H1 (cell line): ENCODE measurements around the gene PTP4A1.

ENCODE experiments used
- CREB1 ChIP-seq: IDR thresholded peaks from 2 replicates; pipeline ENCODE4 v1.6.1; 2012; ENCODE audit warnings: inconsistent platforms
- CTBP2 ChIP-seq: IDR thresholded peaks from 2 replicates; pipeline ENCODE4 v1.7.0; 2011; ENCODE audit warnings: borderline replicate concordance, mild to moderate bottlenecking, moderate library complexity, mixed read lengths, low read length; ENCODE audit not compliant: insufficient read depth, insufficient read length
- EP300 ChIP-seq, 2 experiments: IDR thresholded peaks; 1 replicate in 1 of 2; 2 replicates in 1 of 2; pipeline ENCODE4 v1.6.1; 2011 to 2012; ENCODE audit warnings: low read depth in 2 of 2, low read length in 2 of 2, mild to moderate bottlenecking in 2 of 2, borderline replicate concordance in 1 of 2, inconsistent platforms in 1 of 2, moderate library complexity in 1 of 2
- HDAC6 ChIP-seq: IDR thresholded peaks from one replicate; pipeline ENCODE4 v1.7.1; 2012; ENCODE audit warnings: low read depth, mild to moderate bottlenecking, inconsistent platforms, low read length, moderate library complexity
- MAX ChIP-seq: IDR thresholded peaks from 2 replicates; pipeline ENCODE4 v1.6.1; 2012; ENCODE audit warnings: inconsistent platforms
- NRF1 ChIP-seq: IDR thresholded peaks from 2 replicates; pipeline ENCODE4 v1.6.1; 2011; ENCODE audit warnings: mild to moderate bottlenecking, low read depth, low read length, improper control_type of control experiment
- POLR2A ChIP-seq, 2 experiments: IDR thresholded peaks; 1 replicate in 1 of 2; 2 replicates in 1 of 2; pipeline ENCODE4 v1.6.1; 2011; ENCODE audit warnings: low read depth in 2 of 2, low read length in 2 of 2, mild to moderate bottlenecking in 2 of 2; ENCODE audit errors: control extremely low read depth in 1 of 2
- POLR2AphosphoS5 ChIP-seq: IDR thresholded peaks from 2 replicates; pipeline ENCODE4 v1.6.1; 2011; ENCODE audit warnings: low read depth, low read length
- RFX5 ChIP-seq: IDR thresholded peaks from 2 replicates; pipeline ENCODE4 v1.6.1; 2011; ENCODE audit warnings: low read depth, low read length, improper control_type of control experiment, borderline replicate concordance
- SUZ12 ChIP-seq: fragments of 200-600 bp; sonication (generic); IDR thresholded peaks from 2 replicates; pipeline ENCODE4 v1.6.1; 2012; ENCODE audit warnings: mild to moderate bottlenecking, inconsistent platforms, low read length, moderate library complexity, mixed read lengths
- TF ChIP-seq, protein P1 (sequence below), 3 experiments: IDR thresholded peaks; 1 replicate in 2 of 3; 2 replicates in 1 of 3; pipeline versions ENCODE4 v1.5.1 to v1.6.1; 2011; ENCODE audit warnings: low read length in 3 of 3, mild to moderate bottlenecking in 3 of 3, inconsistent platforms in 2 of 3, low read depth in 1 of 3, moderate library complexity in 1 of 3; ENCODE audit not compliant: insufficient read depth in 1 of 3; ENCODE audit errors: control extremely low read depth in 1 of 3

DNA sequence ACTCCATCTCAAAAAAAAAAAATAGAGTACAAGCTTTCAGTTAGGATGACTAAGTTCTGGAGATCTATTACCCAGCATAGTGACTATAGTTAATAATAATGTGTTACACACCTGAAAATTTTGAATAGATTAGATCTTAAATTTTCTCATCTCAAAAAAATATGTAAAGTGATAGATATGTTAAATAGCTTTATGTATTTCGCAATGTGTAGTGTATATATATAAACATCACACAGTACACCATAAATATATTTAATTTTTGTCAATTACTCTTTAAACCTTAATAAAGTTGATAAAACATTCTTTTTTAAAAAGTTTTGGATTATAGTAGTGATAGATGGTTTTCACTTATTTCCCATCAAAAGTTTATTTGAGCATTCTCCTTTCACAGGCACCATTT, 25.6 kb upstream of the PTP4A1 start:
- no peak for TF ChIP-seq POLR2A (IDR thresholded peaks at IDR 0.05; ENCODE audit: control extremely low read depth in 1 of 2, low read depth in 2 of 2, low read length in 2 of 2)
- no peak for TF ChIP-seq EP300 (IDR thresholded peaks at IDR 0.05; ENCODE audit: borderline replicate concordance in 1 of 2, low read depth in 2 of 2, low read length in 2 of 2)
- TF ChIP-seq, protein P1, sequence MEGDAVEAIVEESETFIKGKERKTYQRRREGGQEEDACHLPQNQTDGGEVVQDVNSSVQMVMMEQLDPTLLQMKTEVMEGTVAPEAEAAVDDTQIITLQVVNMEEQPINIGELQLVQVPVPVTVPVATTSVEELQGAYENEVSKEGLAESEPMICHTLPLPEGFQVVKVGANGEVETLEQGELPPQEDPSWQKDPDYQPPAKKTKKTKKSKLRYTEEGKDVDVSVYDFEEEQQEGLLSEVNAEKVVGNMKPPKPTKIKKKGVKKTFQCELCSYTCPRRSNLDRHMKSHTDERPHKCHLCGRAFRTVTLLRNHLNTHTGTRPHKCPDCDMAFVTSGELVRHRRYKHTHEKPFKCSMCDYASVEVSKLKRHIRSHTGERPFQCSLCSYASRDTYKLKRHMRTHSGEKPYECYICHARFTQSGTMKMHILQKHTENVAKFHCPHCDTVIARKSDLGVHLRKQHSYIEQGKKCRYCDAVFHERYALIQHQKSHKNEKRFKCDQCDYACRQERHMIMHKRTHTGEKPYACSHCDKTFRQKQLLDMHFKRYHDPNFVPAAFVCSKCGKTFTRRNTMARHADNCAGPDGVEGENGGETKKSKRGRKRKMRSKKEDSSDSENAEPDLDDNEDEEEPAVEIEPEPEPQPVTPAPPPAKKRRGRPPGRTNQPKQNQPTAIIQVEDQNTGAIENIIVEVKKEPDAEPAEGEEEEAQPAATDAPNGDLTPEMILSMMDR (IDR thresholded peaks at IDR 0.05; ENCODE audit: control extremely low read depth in 1 of 3, insufficient read depth in 1 of 3, low read depth in 1 of 3, low read length in 3 of 3) = no peak
- TF ChIP-seq HDAC6 = no peak
- TF ChIP-seq NRF1 = no peak
- TF ChIP-seq POLR2AphosphoS5 = no peak
- no peak for TF ChIP-seq MAX
- no peak for TF ChIP-seq CTBP2
- no peak for TF ChIP-seq RFX5
- TF ChIP-seq SUZ12 = no peak
- TF ChIP-seq CREB1 = no peak
